Endothelial cell of umbilical vein (primary cell): ENCODE measurements around the gene CNKSR1. TPM values are rescaled to one million over a fixed set of nuclear protein-coding genes. Genes with fewer than 3 reads are reported as not detected.

Source experiments
- BruUV-seq: library from RNA; stranded (reverse); fragments of 400-500 nt; replicated peaks from 2 replicates; lab custom pipeline; 2021; lab: Mats Ljungman, UMichigan
- CTCF ChIA-PET: fragments of 300-600, 350-600 bp; sonication (Branson Sonifier 250); formaldehyde crosslinking; loops from one replicate; lab custom pipeline; 2021; ENCODE audit warnings: antibody characterized with exemption, inconsistent platforms; lab: Charles Lee
- POLR2A ChIA-PET: fragments of 300-600, 350-600 bp; sonication (Branson Sonifier 250); formaldehyde crosslinking; loops from one replicate; lab custom pipeline; 2021; ENCODE audit warnings: antibody characterized with exemption, inconsistent platforms; lab: Charles Lee
- DNase-seq: peaks from one replicate; pipeline ENCODE4 v3.0.0-alpha.2; 2011; ENCODE audit warnings: low read depth, low spot score
- FAIRE-seq: peaks from 2 replicates; lab custom pipeline; 2011; peaks lifted over from hg19 to GRCh38; lab: Jason Lieb, UNC
- H2AFZ ChIP-seq: 2 replicates; pipeline ENCODE4 v1.6.0; 2012; ENCODE audit warnings: low read depth, low read length, control low read depth, inconsistent platforms
- H3K27ac ChIP-seq: 2 replicates; pipeline ENCODE4 v1.5.1; 2011; ENCODE audit warnings: low read depth, mild to moderate bottlenecking, control low read depth, low read length, moderate library complexity; ENCODE audit not compliant: insufficient read depth
- H3K27me3 ChIP-seq, 2 experiments: 2 replicates each; pipeline versions ENCODE4 v1.6.0 to v1.6.1; 2011; ENCODE audit warnings: low read length in 2 of 2, mixed read lengths in 1 of 2; ENCODE audit not compliant: control insufficient read depth in 2 of 2, insufficient read depth in 2 of 2
- H3K36me3 ChIP-seq, 2 experiments: 2 replicates in 1 of 2; 3 replicates in 1 of 2; pipeline ENCODE4 v1.5.1; 2011; ENCODE audit warnings: low read length in 2 of 2, mild to moderate bottlenecking in 1 of 2, moderate library complexity in 1 of 2; ENCODE audit not compliant: control insufficient read depth in 2 of 2, insufficient read depth in 2 of 2; ENCODE audit errors: extremely low read depth in 1 of 2
- H3K4me1 ChIP-seq: 3 replicates; pipeline ENCODE4 v1.5.1; 2011; ENCODE audit warnings: mild to moderate bottlenecking, low read length; ENCODE audit not compliant: control insufficient read depth, insufficient read depth; ENCODE audit errors: extremely low read depth
- H3K4me2 ChIP-seq: 2 replicates; pipeline ENCODE4 v1.6.1; 2011; ENCODE audit warnings: low read length, control low read depth, mixed read lengths; ENCODE audit not compliant: insufficient read depth
- H3K4me3 ChIP-seq, 3 experiments: fragments of 200-600 bp in 1 of 3; sonication (generic), shearing (Covaris generic) in 1 of 3; replicated peaks in 1 of 3; 2 replicates each; pipeline ENCODE4 v1.5.1; 2011 to 2016; ENCODE audit warnings: control low read depth in 3 of 3, low read length in 3 of 3, mild to moderate bottlenecking in 2 of 3, inconsistent platforms in 1 of 3, low read depth in 1 of 3, moderate library complexity in 1 of 3; ENCODE audit not compliant: insufficient read depth in 1 of 3
- H3K79me2 ChIP-seq: 2 replicates; pipeline ENCODE4 v1.6.0; 2012; ENCODE audit warnings: low read length, inconsistent platforms; ENCODE audit not compliant: control insufficient read depth, insufficient read depth
- H3K9ac ChIP-seq: replicated peaks from 2 replicates; pipeline ENCODE3; 2011; ENCODE audit warnings: low read length, control low read depth; ENCODE audit not compliant: insufficient read depth; ENCODE audit errors: extremely low read depth
- H3K9me1 ChIP-seq: replicated peaks from 3 replicates; pipeline ENCODE4 v1.6.0; 2011; ENCODE audit warnings: mild to moderate bottlenecking, low read length; ENCODE audit not compliant: control insufficient read depth, insufficient read depth; ENCODE audit errors: extremely low read depth
- H3K9me3 ChIP-seq: replicated peaks from 2 replicates; pipeline ENCODE4 v1.5.1; 2012; ENCODE audit warnings: low read length, inconsistent platforms; ENCODE audit not compliant: control insufficient read depth, insufficient read depth
- H4K20me1 ChIP-seq: replicated peaks from 2 replicates; pipeline ENCODE3; 2011; ENCODE audit warnings: mild to moderate bottlenecking, low read length; ENCODE audit not compliant: control insufficient read depth, insufficient read depth; ENCODE audit errors: extremely low read depth
- CTCF ChIP-seq, 2 donors: IDR thresholded peaks; 1 replicate in 1 of 2; 2 replicates in 1 of 2; pipeline ENCODE4 v1.5.1; 2011; ENCODE audit warnings: low read length in 2 of 2, mild to moderate bottlenecking in 2 of 2, moderate library complexity in 2 of 2, control low read depth in 1 of 2, inconsistent platforms in 1 of 2, low read depth in 1 of 2; ENCODE audit not compliant: insufficient read depth in 1 of 2; ENCODE audit errors: extremely low read depth in 1 of 2
- EZH2 ChIP-seq: IDR thresholded peaks from 2 replicates; pipeline ENCODE4 v1.6.1; 2012; ENCODE audit warnings: borderline replicate concordance, low read depth, mild to moderate bottlenecking, moderate library complexity, low read length, inconsistent platforms; ENCODE audit not compliant: severe bottlenecking
- GATA2 ChIP-seq: IDR thresholded peaks from 2 replicates; pipeline ENCODE4 v1.7.0; 2011; ENCODE audit warnings: low read depth, mild to moderate bottlenecking, moderate library complexity, mixed read lengths, low read length; ENCODE audit not compliant: insufficient read length, insufficient read depth
- JUN ChIP-seq: IDR thresholded peaks from 2 replicates; pipeline ENCODE4 v1.6.1; 2011; ENCODE audit warnings: borderline replicate concordance, low read depth; ENCODE audit not compliant: insufficient read length, insufficient read depth
- MAX ChIP-seq: IDR thresholded peaks from 2 replicates; pipeline ENCODE4 v1.6.1; 2011; ENCODE audit not compliant: insufficient read depth, insufficient read length
- MYC ChIP-seq: IDR thresholded peaks from one replicate; pipeline ENCODE4 v1.6.1; 2011; ENCODE audit warnings: mild to moderate bottlenecking, low read depth, low read length
- POLR2AphosphoS5 ChIP-seq: IDR thresholded peaks from 2 replicates; pipeline ENCODE4 v1.6.1; 2012; ENCODE audit warnings: low read depth, mild to moderate bottlenecking, control low read depth, low read length, moderate library complexity; ENCODE audit not compliant: insufficient read depth
- dilution Hi-C: fragments of 300-500 bp; cut with MboI; formaldehyde crosslinking; loops from one replicate; pipeline ENCODE4 v1.15.0; 2019; ENCODE audit warnings: low sequenced_read_pairs; ENCODE audit not compliant: extremely low pct_ligation_motif_present
- intact Hi-C: fragments of 100-400 bp; cut with micrococcal nuclease; formaldehyde crosslinking; loops from one replicate; pipeline ENCODE4 v1.10.0; 2022
- polyA plus RNA-seq, 4 experiments: library from polyadenylated mRNA; depleted of rRNA in 3 of 4; stranded (reverse) in 3 of 4; unstranded in 1 of 4; fragments of >200 nt; gene quantifications; 2 replicates each; pipeline versions ENCODE4 v1.2.1 to v1.2.3, GENCODE V29; 2011 to 2012; ENCODE audit warnings: missing spikeins in 1 of 4
- total RNA-seq: library from RNA; stranded (reverse); gene quantifications from 2 replicates; pipeline ENCODE4 v1.2.3, GENCODE V29; 2021

CNKSR1 gene
- total and polyA plus RNA-seq, 2 donors (not counting 3 experiments of a cell fraction or from before 2014, with no cell fraction given), result 0.22 TPM; not detected in 1

- Histone ChIP-seq H2AFZ (no peak overlapping the region), H3K79me2 (peaks cover 2% of the 10 kb centered on the region), H3K36me3 (peaks cover 0 to 4% of the 10 kb centered on the region in 2 experiments), H3K4me1 (no peaks in the 10 kb centered on the region), H4K20me1 (no peaks in the 10 kb centered on the region), H3K27me3 (no peaks in the 10 kb centered on the region), H3K4me3 (no peak overlapping the region), H3K9ac (no peak overlapping the region), H3K9me3 (no peaks in the 10 kb centered on the region), H3K4me2 (no peak overlapping the region), H3K27ac (no peak overlapping the region), H3K9me1 (no peaks in the 10 kb centered on the region)
- no TSS peak for BruUV-seq
- TF ChIP-seq JUN (no peak), MYC (no peak), POLR2AphosphoS5 (no peak), CTCF (IDR thresholded peaks at IDR 0.05; ENCODE audit: extremely low read depth in 1 of 2, insufficient read depth in 1 of 2, low read depth in 1 of 2, low read length in 2 of 2) (no peak), GATA2 (no peak), MAX (no peak), EZH2 (no peak)
- ChIA-PET CTCF (interaction anchor here (1.3 to 1.7 kb wide), 2 partner anchors 10 to 22 kb away, joined by 3 to 6 read pairs; no protein-coding TSS in a partner anchor), POLR2A (no interaction called here)
- no peak for FAIRE-seq
- DNase-seq, result no peak
- intact Hi-C loops (no loop called here), dilution Hi-C loops (no loop called here)
Measured at GRCh38 chr1:26166719-26167281, 10.5 kb upstream of the CNKSR1 start.
